K562 (cell line): ENCODE results near the gene EEF2. TPM values are rescaled to one million over a fixed set of nuclear protein-coding genes. Genes with fewer than 3 reads are reported as not detected.
A peak's percentile ranks its signal among the peaks of the same experiment; 100 is the strongest.

Experiments
- ATAC-seq: fragments of 200-7000 bp; cut with Tn5 transposase; 3 replicates; pipeline ENCODE4 v1.9.1; 2020; ENCODE audit warnings: moderate library complexity
- BruUV-seq: library from RNA; stranded (reverse); fragments of 400-500 nt; replicated peaks from 2 replicates; lab custom pipeline; 2021; lab: Mats Ljungman, UMichigan
- CTCF ChIA-PET: fragments of 300-600 bp; formaldehyde crosslinking; extraction: SDS; loops from one replicate; lab custom pipeline; 2021; ENCODE audit warnings: low intra/inter-chr PET ratio; lab: Yijun Ruan, JAX
- POLR2A ChIA-PET: fragments of 300-600, 350-650 bp; sonication (Branson Sonifier 250); formaldehyde crosslinking; extraction: SDS; loops from one replicate; lab custom pipeline; 2021; ENCODE audit warnings: antibody characterized with exemption, inconsistent platforms; lab: Yijun Ruan, JAX
- DNase-seq, 4 experiments: peaks; one replicate each; pipeline versions ENCODE4 v3.0.0 to v3.0.0-alpha.2; 2011 to 2018; ENCODE audit warnings: low spot score in 3 of 4, mixed read lengths in 3 of 4; ENCODE audit errors: extremely low read depth in 1 of 4
- FAIRE-seq: peaks from 2 replicates; lab custom pipeline; 2011; peaks lifted over from hg19 to GRCh38; lab: Jason Lieb, UNC
- H2AFZ ChIP-seq: 2 replicates; pipeline ENCODE4 v1.6.0; 2011; ENCODE audit warnings: low read depth, low read length, control low read depth, inconsistent platforms
- H3K27ac ChIP-seq: fragments of 200-600 bp; 3 replicates; pipeline ENCODE4 v1.8.0; 2011; ENCODE audit warnings: low read depth, mild to moderate bottlenecking, control low read depth, inconsistent platforms, low read length, moderate library complexity, mixed read lengths; ENCODE audit errors: extremely low read depth
- H3K27me3 ChIP-seq, 2 experiments: fragments of 300-600 bp in 1 of 2; 2 replicates in 1 of 2; 3 replicates in 1 of 2; pipeline versions ENCODE4 v1.6.0 to v1.8.0; 2011; ENCODE audit warnings: inconsistent platforms in 2 of 2, low read length in 2 of 2, mild to moderate bottlenecking in 1 of 2, mixed read lengths in 1 of 2, moderate library complexity in 1 of 2; ENCODE audit not compliant: control insufficient read depth in 2 of 2, insufficient read depth in 2 of 2
- H3K36me3 ChIP-seq: fragments of 300-600 bp; 3 replicates; pipeline ENCODE4 v1.8.0; 2011; ENCODE audit warnings: mild to moderate bottlenecking, low read length, inconsistent platforms; ENCODE audit not compliant: control insufficient read depth, insufficient read depth
- H3K4me1 ChIP-seq, 2 experiments: fragments of 200-600 bp in 1 of 2; replicated peaks in 1 of 2; 2 replicates in 1 of 2; 3 replicates in 1 of 2; pipeline versions ENCODE4 v1.5.1 to v1.8.0; 2011; ENCODE audit warnings: inconsistent platforms in 2 of 2, low read length in 2 of 2, mild to moderate bottlenecking in 1 of 2, mixed read lengths in 1 of 2, moderate library complexity in 1 of 2; ENCODE audit not compliant: control insufficient read depth in 2 of 2, insufficient read depth in 2 of 2
- H3K4me2 ChIP-seq: 2 replicates; pipeline ENCODE4 v1.6.1; 2011; ENCODE audit warnings: low read length, control low read depth, inconsistent platforms, mixed read lengths; ENCODE audit not compliant: insufficient read depth
- H3K4me3 ChIP-seq: fragments of 200-600 bp; sonication (generic), shearing (Covaris generic); 2 replicates; pipeline ENCODE4 v1.5.1; 2016; ENCODE audit warnings: control low read depth, inconsistent platforms
- H3K79me2 ChIP-seq: fragments of 200-600 bp; 3 replicates; pipeline ENCODE4 v1.8.0; 2011; ENCODE audit warnings: low read length, inconsistent platforms; ENCODE audit not compliant: control insufficient read depth, insufficient read depth
- H3K9ac ChIP-seq, 2 experiments: 2 replicates each; pipeline versions ENCODE4 v1.6.0 to v1.6.1; 2011; ENCODE audit warnings: low read depth in 2 of 2, low read length in 2 of 2, control low read depth in 1 of 2, inconsistent platforms in 1 of 2, mild to moderate bottlenecking in 1 of 2, mixed read lengths in 1 of 2; ENCODE audit not compliant: insufficient read depth in 1 of 2
- H3K9me1 ChIP-seq: one replicate; pipeline ENCODE4 v1.6.0; 2011; ENCODE audit warnings: inconsistent platforms, mild to moderate bottlenecking, low read length, moderate library complexity; ENCODE audit not compliant: control insufficient read depth, insufficient read depth
- H3K9me3 ChIP-seq: replicated peaks from 2 replicates; pipeline ENCODE4 v1.5.1; 2011; ENCODE audit warnings: low read depth, low read length, inconsistent platforms; ENCODE audit not compliant: control insufficient read depth, insufficient read depth
- H4K20me1 ChIP-seq: replicated peaks from 2 replicates; pipeline ENCODE4 v1.6.1; 2011; ENCODE audit warnings: low read length, inconsistent platforms, mixed read lengths; ENCODE audit not compliant: control insufficient read depth, insufficient read depth
- KDM4B ChIP-seq, 2 experiments: fragments of 450-650 bp in 1 of 2; sonication (generic) in 1 of 2; IDR thresholded peaks; 2 replicates each; pipeline ENCODE4 v1.6.1; 2016 to 2017; ENCODE audit warnings: borderline replicate concordance in 2 of 2, antibody characterized with exemption in 1 of 2, low read depth in 1 of 2, mild to moderate bottlenecking in 1 of 2
- POLR2G ChIP-seq: fragments of 200-400 bp; formaldehyde crosslinking; IDR thresholded peaks from 2 replicates; pipeline ENCODE4 v1.6.1; 2017; ENCODE audit warnings: low read depth, mild to moderate bottlenecking, antibody characterized with exemption, low read length, moderate library complexity
- RBFOX2 ChIP-seq: fragments of 200-400 bp; formaldehyde crosslinking; IDR thresholded peaks from 2 replicates; pipeline ENCODE4 v1.6.1; 2017; ENCODE audit warnings: low read depth, mild to moderate bottlenecking, low read length, moderate library complexity
- WGBS: fragments of 100-300 bp; shearing (Covaris generic); methylation state at CpG from one replicate; pipeline ENCODE4 v1.1.6; 2016; ENCODE audit warnings: low coverage, mixed read lengths; ENCODE audit not compliant: insufficient coverage; ENCODE audit errors: missing lambda C conversion rate; 5-methylcytosine and 5-hydroxymethylcytosine counted together
- in situ Hi-C: fragments of 300-500 bp; cut with MboI; formaldehyde crosslinking; loops from 4 replicates; pipeline ENCODE4 v1.15.0; 2018; ENCODE audit warnings: inconsistent platforms, mixed read lengths
- intact Hi-C: fragments of 100-400 bp; cut with micrococcal nuclease; formaldehyde crosslinking; loops from 2 replicates; pipeline ENCODE4 v1.14.2; 2022
- polyA plus RNA-seq, 8 experiments: library from polyadenylated mRNA; depleted of rRNA in 4 of 8; stranded (reverse) in 5 of 8; unstranded in 3 of 8; fragments of >200 nt; fragmentation: Nextera tagmentation in 2 of 8; fragmentation: Illumina TruSeq in 1 of 8; extraction: Ambion mirVana in 2 of 8; extraction: Trizol in 1 of 8; gene quantifications; 2 replicates each; pipeline versions ENCODE4 v1.2.1 to v1.2.3, GENCODE V29; 2011 to 2014; ENCODE audit warnings: inconsistent platforms in 1 of 8, missing spikeins in 1 of 8
- total RNA-seq, 7 experiments: library from RNA; depleted of rRNA in 6 of 7; stranded (reverse); fragments of >200 nt in 6 of 7; fragmentation: Illumina TruSeq in 2 of 7; extraction: Trizol in 2 of 7; gene quantifications; 2 replicates each; pipeline versions ENCODE4 v1.2.1 to v1.2.3, GENCODE V29; 2011 to 2021; ENCODE audit warnings: low replicate concordance in 1 of 7

The EEF2 gene
- total and polyA plus RNA-seq, 9 of the 15 experiments (the other 6 are each of a cell fraction or from before 2014, with no cell fraction given) = 372 to 3,003 (median 1,453) TPM

- in situ Hi-C loops (no loop called here), intact Hi-C loops (no loop called here)
- no peak overlapping the region for H3K4me2 ChIP-seq
- no peaks in the 10 kb centered on the region for H3K9me1 ChIP-seq
- TF ChIP-seq POLR2G (peak; percentile 52; the same call in 1 of the 2 replicates), RBFOX2 (peak; percentile 51; the same call in 1 of the 2 replicates), KDM4B (IDR thresholded peaks at IDR 0.05; ENCODE audit: borderline replicate concordance in 2 of 2, low read depth in 1 of 2) (no peak)
- no TSS peak for BruUV-seq
- no peak overlapping the region for H3K27ac ChIP-seq
- CTCF ChIA-PET = no interaction called here
- no peak overlapping the region for H3K4me3 ChIP-seq
- H3K79me2 ChIP-seq = peaks cover 31% of the 10 kb centered on the region
- WGBS = 93% methylated on average over 16 of the region's 37 CpGs
- no peak for ATAC-seq
- H3K9ac ChIP-seq = peak overlapping the region in 1 of 2 experiments; percentile 52; a peak in 1 of 4 replicates
- no peak for DNase-seq
- H3K36me3 ChIP-seq = peaks cover 63% of the 10 kb centered on the region; the same call in 1 of the 3 replicates
- peaks cover 0 to 69% of the 10 kb centered on the region in 2 experiments; a peak in 2 of 5 replicates for H3K4me1 ChIP-seq
- FAIRE-seq = no peak
- POLR2A ChIA-PET = no interaction called here
- no peaks in the 10 kb centered on the region for H3K9me3 ChIP-seq
- no peak overlapping the region for H2AFZ ChIP-seq
- H3K27me3 ChIP-seq = no peaks in the 10 kb centered on the region
- peaks cover 30% of the 10 kb centered on the region; the same call in 1 of the 2 replicates for H4K20me1 ChIP-seq
Observed at GRCh38 chr19:4015705-4016402, 30.6 kb upstream of the EEF2 start.
